Neural crest cell (in vitro differentiated cells): ENCODE data around the gene C20orf141. TPM values are rescaled to one million over a fixed set of nuclear protein-coding genes. Genes with fewer than 3 reads are reported as not detected.
"Not testable (repeated sequence)": the region's sequence is repeated elsewhere in the genome, so short reads cannot be mapped to it uniquely, and the experiment has no call there.

Experiments
- DNase-seq: peaks from one replicate; pipeline ENCODE4 v3.0.0; 2021; ENCODE audit warnings: low read depth, mixed read lengths, low spot score
- H3K27ac Mint-ChIP-seq: one replicate; pipeline ENCODE4 v1.8.0; 2021; ENCODE audit warnings: mild to moderate bottlenecking, mixed read lengths; ENCODE audit not compliant: unreplicated experiment
- H3K27me3 Mint-ChIP-seq: 2 replicates; pipeline ENCODE4 v1.8.0; 2021; ENCODE audit warnings: low read depth, mild to moderate bottlenecking, mixed read lengths
- H3K36me3 Mint-ChIP-seq: 2 replicates; pipeline ENCODE4 v1.8.0; 2021; ENCODE audit warnings: low read depth, mild to moderate bottlenecking, mixed read lengths
- H3K4me1 Mint-ChIP-seq: 2 replicates; pipeline ENCODE4 v1.8.0; 2021; ENCODE audit warnings: mixed read lengths
- H3K4me3 Mint-ChIP-seq: one replicate; pipeline ENCODE4 v1.8.0; 2021; ENCODE audit warnings: mild to moderate bottlenecking, mixed read lengths
- H3K9me3 Mint-ChIP-seq: 2 replicates; pipeline ENCODE4 v1.8.0; 2021; ENCODE audit warnings: mixed read lengths
- total RNA-seq: library from RNA; stranded (reverse); gene quantifications from 2 replicates; pipeline ENCODE4 v1.2.1, GENCODE V29; 2021
- TF ChIP-seq, protein P1 (sequence below): fragments of 200-600 bp; sonication (generic); conservative IDR thresholded peaks from 2 replicates; pipeline ENCODE4 v1.5.0; 2021; ENCODE audit warnings: antibody characterized with exemption, mild to moderate bottlenecking

C20orf141 gene
- total RNA-seq, 1 donor from 2014 or later = not detected

DNA sequence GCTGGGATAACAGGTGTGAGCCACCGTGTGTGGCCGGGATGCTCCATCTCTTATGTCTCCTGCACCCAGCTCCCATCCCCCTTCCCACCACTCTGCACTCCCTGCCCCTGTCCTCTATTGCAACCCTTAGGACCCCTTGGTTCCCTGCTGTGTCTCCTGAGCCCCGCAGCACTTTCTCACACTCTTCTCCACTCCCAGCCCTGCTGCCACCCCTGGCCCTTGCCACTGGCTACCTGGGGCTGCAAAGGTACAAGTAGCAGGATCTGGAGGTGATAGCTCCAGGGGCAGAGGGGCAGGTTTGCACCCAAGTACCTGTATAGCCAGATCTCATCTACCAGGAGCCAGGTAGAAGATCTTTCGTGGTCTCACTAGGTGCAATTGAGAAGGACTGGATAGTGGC, 7.8 kb upstream of the C20orf141 start:
- peaks cover 3% of the 10 kb centered on the region for H3K36me3 Mint-ChIP-seq
- H3K4me3 Mint-ChIP-seq = no peak overlapping the region
- peaks cover 20% of the 10 kb centered on the region for H3K27me3 Mint-ChIP-seq

DNA sequence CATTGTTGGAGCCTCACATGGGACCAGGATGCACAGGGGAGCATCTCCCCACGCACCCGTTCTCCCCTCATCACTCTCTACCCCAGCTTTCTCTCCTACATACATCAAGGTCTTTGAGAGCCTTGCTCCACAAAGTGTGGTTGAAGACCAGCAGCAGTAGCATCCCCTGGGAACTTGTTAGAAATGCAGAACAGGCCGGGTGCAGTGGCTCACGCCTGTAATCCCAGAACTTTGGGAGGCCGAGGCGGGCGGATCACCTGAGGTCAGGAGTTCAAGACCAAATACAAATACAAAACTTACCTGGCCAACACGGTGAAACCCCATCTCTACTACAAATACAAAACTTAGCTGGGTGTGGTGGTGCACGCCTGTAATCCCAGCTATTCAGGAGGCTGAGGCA, 6.9 kb upstream of the C20orf141 start:
- H3K9me3 Mint-ChIP-seq, H3K4me3 Mint-ChIP-seq, DNase-seq, H3K36me3 Mint-ChIP-seq, H3K27ac Mint-ChIP-seq: not testable (repeated sequence)
- peaks cover 11% of the 10 kb centered on the region for H3K4me1 Mint-ChIP-seq
- H3K27me3 Mint-ChIP-seq = peaks cover 17% of the 10 kb centered on the region

More for the DNA sequence above, 7.8 kb upstream of the C20orf141 start:
- Mint-ChIP-seq H3K4me1 (peaks cover 15% of the 10 kb centered on the region), H3K9me3 (peaks cover 8% of the 10 kb centered on the region), H3K27ac (no peak overlapping the region)
- TF ChIP-seq, protein P1, sequence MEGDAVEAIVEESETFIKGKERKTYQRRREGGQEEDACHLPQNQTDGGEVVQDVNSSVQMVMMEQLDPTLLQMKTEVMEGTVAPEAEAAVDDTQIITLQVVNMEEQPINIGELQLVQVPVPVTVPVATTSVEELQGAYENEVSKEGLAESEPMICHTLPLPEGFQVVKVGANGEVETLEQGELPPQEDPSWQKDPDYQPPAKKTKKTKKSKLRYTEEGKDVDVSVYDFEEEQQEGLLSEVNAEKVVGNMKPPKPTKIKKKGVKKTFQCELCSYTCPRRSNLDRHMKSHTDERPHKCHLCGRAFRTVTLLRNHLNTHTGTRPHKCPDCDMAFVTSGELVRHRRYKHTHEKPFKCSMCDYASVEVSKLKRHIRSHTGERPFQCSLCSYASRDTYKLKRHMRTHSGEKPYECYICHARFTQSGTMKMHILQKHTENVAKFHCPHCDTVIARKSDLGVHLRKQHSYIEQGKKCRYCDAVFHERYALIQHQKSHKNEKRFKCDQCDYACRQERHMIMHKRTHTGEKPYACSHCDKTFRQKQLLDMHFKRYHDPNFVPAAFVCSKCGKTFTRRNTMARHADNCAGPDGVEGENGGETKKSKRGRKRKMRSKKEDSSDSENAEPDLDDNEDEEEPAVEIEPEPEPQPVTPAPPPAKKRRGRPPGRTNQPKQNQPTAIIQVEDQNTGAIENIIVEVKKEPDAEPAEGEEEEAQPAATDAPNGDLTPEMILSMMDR = no peak
- DNase-seq = no peak

DNA sequence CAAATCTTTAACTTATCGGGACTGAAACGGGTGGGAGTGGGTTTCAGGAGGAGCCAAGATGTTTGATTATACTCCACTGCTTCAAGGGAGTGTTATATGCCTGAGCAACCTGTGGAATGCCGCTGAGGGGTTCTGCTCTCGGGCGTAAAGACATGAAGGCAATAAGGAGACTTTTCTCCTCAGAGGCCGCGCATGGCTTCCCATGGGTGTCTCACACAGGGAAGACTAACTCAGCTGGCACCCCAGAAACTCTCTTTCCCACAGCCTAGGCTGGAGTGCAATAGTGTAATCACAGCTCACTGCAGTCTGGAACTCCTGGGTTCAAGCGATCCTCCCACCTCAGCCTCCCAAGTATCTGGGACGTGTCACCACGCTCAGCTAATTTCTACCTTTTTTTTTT, 5.1 kb upstream of the C20orf141 start:
- Mint-ChIP-seq H3K9me3 (peaks cover 8% of the 10 kb centered on the region), H3K27me3 (peaks cover 14% of the 10 kb centered on the region), H3K27ac (no peak overlapping the region), H3K4me3 (no peak overlapping the region), H3K36me3 (peaks cover 3% of the 10 kb centered on the region), H3K4me1 (peaks cover 11% of the 10 kb centered on the region)
- DNase-seq = no peak
- TF ChIP-seq, protein P1 = no peak

DNA sequence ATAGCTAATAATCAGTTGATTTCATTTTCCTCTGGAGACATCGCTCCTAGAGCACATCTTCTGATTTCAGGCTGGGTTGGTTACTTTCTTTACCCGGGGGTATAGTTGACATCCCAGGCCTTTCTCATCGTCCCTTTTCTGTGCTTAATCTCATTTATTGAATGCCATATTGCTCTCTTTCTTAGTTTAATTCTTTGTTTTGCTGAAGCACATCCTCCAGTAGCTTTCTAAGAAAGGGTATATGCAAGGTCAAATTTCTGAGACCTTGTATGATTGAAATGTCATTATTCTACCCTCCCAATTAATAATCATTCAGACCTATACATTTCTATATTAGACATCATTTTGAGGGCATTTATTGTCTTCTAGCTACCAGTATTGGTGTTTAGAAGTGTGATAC, 2.6 kb upstream of the C20orf141 start:
- TF ChIP-seq, protein P1 = no peak
- H3K4me1 Mint-ChIP-seq = peaks cover 6% of the 10 kb centered on the region
- peaks cover 8% of the 10 kb centered on the region for H3K9me3 Mint-ChIP-seq
- H3K36me3 Mint-ChIP-seq = peaks cover 3% of the 10 kb centered on the region
- no peak overlapping the region for H3K4me3 Mint-ChIP-seq
- no peak overlapping the region for H3K27ac Mint-ChIP-seq
- DNase-seq = no peak
- peaks cover 9% of the 10 kb centered on the region for H3K27me3 Mint-ChIP-seq

DNA sequence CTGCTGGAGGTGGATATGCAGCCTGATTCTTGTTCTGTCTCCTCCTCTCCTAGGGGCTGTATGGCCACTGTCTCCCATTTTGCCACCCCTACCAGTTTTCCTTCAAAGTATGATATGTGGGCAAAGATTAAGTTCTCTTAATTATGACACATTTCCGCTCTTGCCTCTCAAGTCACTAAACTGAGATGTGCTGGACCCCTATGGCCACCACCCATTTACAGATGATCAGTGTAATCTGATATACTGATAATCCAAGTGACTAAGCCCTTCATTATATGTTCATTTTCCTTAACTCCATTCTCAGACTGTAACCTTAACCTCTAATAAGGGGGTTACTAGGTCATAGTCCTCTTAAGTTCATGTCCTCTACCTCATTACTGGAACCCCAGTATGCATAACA, 711 bp upstream of the C20orf141 start:
- peaks cover 8% of the 10 kb centered on the region for H3K27me3 Mint-ChIP-seq
- TF ChIP-seq, protein P1 = no peak
- no peak overlapping the region for H3K4me3 Mint-ChIP-seq
- H3K36me3 Mint-ChIP-seq = peaks cover under 1% of the 10 kb centered on the region
- peaks cover 5% of the 10 kb centered on the region for H3K9me3 Mint-ChIP-seq
- no peak for DNase-seq
- peaks cover 2% of the 10 kb centered on the region for H3K4me1 Mint-ChIP-seq
- H3K27ac Mint-ChIP-seq = no peak overlapping the region

DNA sequence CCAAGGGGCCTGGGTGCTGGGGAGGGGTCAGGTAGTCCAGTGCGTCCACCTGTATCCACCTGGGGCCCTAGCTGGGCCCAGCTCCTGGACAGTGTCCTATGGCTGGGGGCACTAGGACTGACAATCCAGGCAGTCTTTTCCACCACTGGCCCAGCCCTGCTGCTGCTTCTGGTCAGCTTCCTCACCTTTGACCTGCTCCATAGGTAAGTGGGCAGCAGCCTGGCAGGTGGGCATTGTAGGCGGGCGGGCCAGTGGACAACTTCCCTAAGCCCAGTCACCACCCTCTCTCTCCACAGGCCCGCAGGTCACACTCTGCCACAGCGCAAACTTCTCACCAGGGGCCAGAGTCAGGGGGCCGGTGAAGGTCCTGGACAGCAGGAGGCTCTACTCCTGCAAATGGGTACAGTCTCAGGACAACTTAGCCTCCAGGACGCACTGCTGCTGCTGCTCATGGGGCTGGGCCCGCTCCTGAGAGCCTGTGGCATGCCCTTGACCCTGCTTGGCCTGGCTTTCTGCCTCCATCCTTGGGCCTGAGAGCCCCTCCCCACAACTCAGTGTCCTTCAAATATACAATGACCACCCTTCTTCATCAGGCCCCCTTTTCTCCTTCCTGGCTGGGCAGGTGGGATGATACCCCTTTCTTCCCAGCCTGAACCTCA, 584 bp downstream of the C20orf141 start:
- TF ChIP-seq, protein P1 = no peak
- Mint-ChIP-seq H3K27me3 (peaks cover 16% of the 10 kb centered on the region), H3K9me3 (peaks cover 3% of the 10 kb centered on the region), H3K36me3 (no peaks in the 10 kb centered on the region), H3K4me3 (no peak overlapping the region), H3K27ac (no peak overlapping the region), H3K4me1 (peaks cover 4% of the 10 kb centered on the region)
- DNase-seq = no peak
